MM.1S (cell line): Measurements from ENCODE around the gene SLC23A2.

Source experiments
- DNase-seq: peaks from one replicate; pipeline ENCODE4 v3.0.0-alpha.2; 2015
- H2AFZ ChIP-seq: fragments of 300-600 bp; sonication (generic); 2 replicates; pipeline ENCODE4 v1.6.0; 2016; ENCODE audit warnings: antibody characterized with exemption, low read length
- H3F3A ChIP-seq: fragments of 300-600 bp; sonication (generic); 2 replicates; pipeline ENCODE4 v1.6.1; 2016; ENCODE audit warnings: mild to moderate bottlenecking, antibody characterized with exemption, low read length, moderate library complexity, mixed read lengths; ENCODE audit not compliant: insufficient read depth
- H3K27ac ChIP-seq: fragments of 300-600 bp; sonication (generic); 2 replicates; pipeline ENCODE4 v1.5.1; 2016; ENCODE audit warnings: mild to moderate bottlenecking, low read length
- H3K27me3 ChIP-seq: fragments of 300-600 bp; sonication (generic); replicated peaks from 2 replicates; pipeline ENCODE4 v1.6.0; 2016; ENCODE audit warnings: low read length; ENCODE audit not compliant: insufficient read depth
- H3K36me3 ChIP-seq: fragments of 300-600 bp; sonication (generic); replicated peaks from 2 replicates; pipeline ENCODE4 v1.6.1; 2016; ENCODE audit warnings: mild to moderate bottlenecking, low read length, mixed read lengths; ENCODE audit not compliant: insufficient read depth
- H3K4me1 ChIP-seq: fragments of 300-600 bp; sonication (generic); 2 replicates; pipeline ENCODE4 v1.6.1; 2016; ENCODE audit warnings: low read length, mixed read lengths
- H3K4me2 ChIP-seq: fragments of 300-600 bp; sonication (generic); 2 replicates; pipeline ENCODE4 v1.6.0; 2016; ENCODE audit warnings: low read depth, low read length
- H3K4me3 ChIP-seq: fragments of 300-600 bp; sonication (generic); 2 replicates; pipeline ENCODE4 v1.5.1; 2016; ENCODE audit warnings: low read length, mixed read lengths
- H3K79me2 ChIP-seq: fragments of 300-600 bp; sonication (generic); 2 replicates; pipeline ENCODE4 v1.6.1; 2016; ENCODE audit warnings: mixed run types, low read length, mixed read lengths
- H3K9ac ChIP-seq: fragments of 300-600 bp; sonication (generic); 2 replicates; pipeline ENCODE4 v1.6.1; 2016; ENCODE audit warnings: low read length, mixed read lengths
- H3K9me2 ChIP-seq: fragments of 300-600 bp; sonication (generic); replicated peaks from 2 replicates; pipeline ENCODE4 v1.6.1; 2016; ENCODE audit warnings: mild to moderate bottlenecking, low read length, mixed read lengths; ENCODE audit not compliant: insufficient read depth
- H3K9me3 ChIP-seq: fragments of 300-600 bp; sonication (generic); replicated peaks from 2 replicates; pipeline ENCODE4 v1.6.1; 2016; ENCODE audit warnings: mild to moderate bottlenecking, low read length, mixed read lengths; ENCODE audit not compliant: insufficient read depth
- H4K20me1 ChIP-seq: fragments of 300-600 bp; sonication (generic); 2 replicates; pipeline ENCODE4 v1.6.1; 2016; ENCODE audit warnings: mild to moderate bottlenecking, low read length, moderate library complexity, mixed read lengths; ENCODE audit not compliant: insufficient read depth
- EZH2 ChIP-seq: fragments of 300-600 bp; sonication (generic); optimal IDR thresholded peaks from 2 replicates; pipeline ENCODE3; 2017; ENCODE audit warnings: low read depth, mild to moderate bottlenecking, antibody characterized with exemption, low read length, mixed read lengths
- EZH2phosphoT487 ChIP-seq: fragments of 300-600 bp; sonication (generic); IDR thresholded peaks from 2 replicates; pipeline ENCODE4 v1.6.1; 2018; ENCODE audit warnings: antibody characterized with exemption, low read length
- TF ChIP-seq, protein P1 (sequence below): fragments of 300-600 bp; sonication (generic); IDR thresholded peaks from 2 replicates; pipeline ENCODE4 v1.5.1; 2016; ENCODE audit warnings: antibody characterized with exemption, low read length, mixed read lengths

SLC23A2 gene

DNA sequence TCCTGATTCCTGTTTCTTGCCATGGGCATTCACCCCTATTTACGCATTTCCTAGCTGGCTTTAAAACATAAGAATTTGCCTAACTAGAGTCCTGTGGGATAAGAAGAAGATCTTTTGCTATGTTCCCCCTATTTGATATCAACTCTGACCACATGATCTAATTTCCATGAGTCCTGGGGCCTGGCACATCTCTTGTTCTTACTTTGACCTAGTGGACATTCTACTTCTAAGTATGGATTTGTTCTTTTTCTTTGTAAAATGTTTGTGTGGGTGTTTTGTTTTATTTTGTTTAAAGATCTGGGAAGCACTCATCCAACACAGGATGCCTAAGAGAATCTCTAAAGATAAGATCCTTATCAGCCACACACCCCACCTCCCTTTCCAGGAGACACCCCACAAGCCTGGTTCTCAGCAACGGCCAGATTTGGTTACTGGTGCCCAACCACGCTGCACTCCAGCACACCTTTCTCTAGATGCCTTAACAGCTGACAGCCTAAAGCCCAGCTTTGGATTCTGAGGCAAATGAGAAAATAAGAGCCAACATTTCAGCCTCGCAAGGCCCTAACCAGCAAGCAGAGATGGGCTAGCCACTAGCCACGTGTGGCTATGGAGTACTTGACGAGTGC is 74.7 kb downstream of the SLC23A2 start:
- H3K4me3 ChIP-seq: no peak overlapping the region
- no peaks in the 10 kb centered on the region for H3F3A ChIP-seq
- H3K4me1 ChIP-seq: no peaks in the 10 kb centered on the region
- no peaks in the 10 kb centered on the region for H3K27me3 ChIP-seq
- no peaks in the 10 kb centered on the region for H4K20me1 ChIP-seq
- no peak overlapping the region for H3K27ac ChIP-seq
- no peaks in the 10 kb centered on the region for H3K79me2 ChIP-seq
- TF ChIP-seq EZH2phosphoT487: no peak
- TF ChIP-seq, protein P1, sequence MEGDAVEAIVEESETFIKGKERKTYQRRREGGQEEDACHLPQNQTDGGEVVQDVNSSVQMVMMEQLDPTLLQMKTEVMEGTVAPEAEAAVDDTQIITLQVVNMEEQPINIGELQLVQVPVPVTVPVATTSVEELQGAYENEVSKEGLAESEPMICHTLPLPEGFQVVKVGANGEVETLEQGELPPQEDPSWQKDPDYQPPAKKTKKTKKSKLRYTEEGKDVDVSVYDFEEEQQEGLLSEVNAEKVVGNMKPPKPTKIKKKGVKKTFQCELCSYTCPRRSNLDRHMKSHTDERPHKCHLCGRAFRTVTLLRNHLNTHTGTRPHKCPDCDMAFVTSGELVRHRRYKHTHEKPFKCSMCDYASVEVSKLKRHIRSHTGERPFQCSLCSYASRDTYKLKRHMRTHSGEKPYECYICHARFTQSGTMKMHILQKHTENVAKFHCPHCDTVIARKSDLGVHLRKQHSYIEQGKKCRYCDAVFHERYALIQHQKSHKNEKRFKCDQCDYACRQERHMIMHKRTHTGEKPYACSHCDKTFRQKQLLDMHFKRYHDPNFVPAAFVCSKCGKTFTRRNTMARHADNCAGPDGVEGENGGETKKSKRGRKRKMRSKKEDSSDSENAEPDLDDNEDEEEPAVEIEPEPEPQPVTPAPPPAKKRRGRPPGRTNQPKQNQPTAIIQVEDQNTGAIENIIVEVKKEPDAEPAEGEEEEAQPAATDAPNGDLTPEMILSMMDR: no peak
- no peak overlapping the region for H2AFZ ChIP-seq
- no peaks in the 10 kb centered on the region for H3K9me3 ChIP-seq
- H3K4me2 ChIP-seq: no peak overlapping the region
- DNase-seq: no peak
- no peak overlapping the region for H3K9ac ChIP-seq
- no peaks in the 10 kb centered on the region for H3K36me3 ChIP-seq
- H3K9me2 ChIP-seq: no peaks in the 10 kb centered on the region

DNA sequence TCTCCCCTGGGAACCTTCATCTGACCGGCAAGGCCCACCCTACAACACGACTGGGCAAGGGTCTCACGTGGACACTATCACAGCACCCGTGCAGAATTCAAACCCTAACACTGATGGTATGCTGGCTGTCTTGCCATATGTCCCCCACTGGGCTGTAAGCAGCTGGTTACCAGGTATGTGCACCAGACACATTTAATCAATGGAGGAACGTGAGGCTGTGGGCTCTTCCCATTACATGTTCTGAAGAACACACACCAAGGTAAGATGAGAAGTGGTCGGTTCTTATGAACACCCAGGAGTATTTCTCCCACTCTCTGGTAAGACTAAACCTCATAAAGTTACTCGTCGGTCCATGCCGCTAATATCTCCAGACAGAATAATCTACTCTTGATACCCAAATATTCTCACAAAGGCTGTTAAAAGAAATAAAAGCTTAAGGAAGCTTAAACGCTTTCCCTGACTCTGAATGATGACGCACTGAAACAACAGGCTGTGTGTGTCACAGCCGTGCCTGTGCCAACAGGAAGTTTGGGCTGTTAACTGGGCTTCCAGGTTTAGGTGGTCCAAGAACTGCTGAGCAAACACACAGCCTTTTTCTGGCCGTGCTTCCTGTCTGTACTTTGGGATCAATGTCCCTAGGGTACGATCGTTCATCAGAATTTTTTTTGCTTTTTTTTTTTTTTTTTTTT is 75.3 kb downstream of the SLC23A2 start:
- H3K79me2 ChIP-seq: no peaks in the 10 kb centered on the region
- H2AFZ ChIP-seq: no peak overlapping the region
- H3K4me3 ChIP-seq: no peak overlapping the region
- H3K9me3 ChIP-seq: no peaks in the 10 kb centered on the region
- H3K4me1 ChIP-seq: no peaks in the 10 kb centered on the region
- no peak overlapping the region for H3K4me2 ChIP-seq
- DNase-seq: no peak
- H3K36me3 ChIP-seq: no peaks in the 10 kb centered on the region
- TF ChIP-seq, protein P1: no peak
- TF ChIP-seq EZH2 (no peak), EZH2phosphoT487 (no peak)
- no peak overlapping the region for H3K27ac ChIP-seq
- no peaks in the 10 kb centered on the region for H4K20me1 ChIP-seq
- H3K9me2 ChIP-seq: no peaks in the 10 kb centered on the region
- no peak overlapping the region for H3K9ac ChIP-seq
- no peaks in the 10 kb centered on the region for H3K27me3 ChIP-seq
- H3F3A ChIP-seq: no peaks in the 10 kb centered on the region

DNA sequence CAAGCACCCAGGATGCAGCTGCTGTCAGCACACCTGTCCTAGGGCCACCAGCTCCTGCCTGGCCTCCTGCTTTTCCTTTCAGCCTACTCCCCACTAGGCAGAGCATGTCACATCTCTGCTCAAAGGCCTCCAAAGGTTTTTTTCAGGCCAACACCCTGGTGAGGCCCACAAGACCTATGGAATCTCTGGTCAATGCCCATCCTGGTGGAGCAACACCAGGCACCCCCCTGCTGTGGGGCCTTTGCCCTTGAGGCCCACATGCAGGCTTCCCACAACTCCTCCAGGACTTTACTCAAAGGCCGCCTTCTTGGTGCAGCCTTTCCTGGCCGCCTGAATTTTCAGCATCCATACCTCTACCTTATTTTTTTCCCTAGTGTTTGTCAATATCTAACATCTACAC is 76.9 kb downstream of the SLC23A2 start:
- Histone ChIP-seq H3K79me2 (no peaks in the 10 kb centered on the region), H2AFZ (no peak overlapping the region)

More for the DNA sequence above, 76.9 kb downstream of the SLC23A2 start:
- H3K4me3 ChIP-seq: no peak overlapping the region
- no peak for DNase-seq
- no peaks in the 10 kb centered on the region for H4K20me1 ChIP-seq
- H3K9me2 ChIP-seq: no peaks in the 10 kb centered on the region
- TF ChIP-seq EZH2phosphoT487 (no peak), EZH2 (no peak)
- TF ChIP-seq, protein P1: no peak
- no peak overlapping the region for H3K4me2 ChIP-seq
- H3K4me1 ChIP-seq: peaks cover 3% of the 10 kb centered on the region
- peaks cover 2% of the 10 kb centered on the region; the same call in 1 of the 2 replicates for H3F3A ChIP-seq
- H3K9ac ChIP-seq: no peak overlapping the region
- no peak overlapping the region for H3K27ac ChIP-seq
- H3K27me3 ChIP-seq: no peaks in the 10 kb centered on the region
- H3K36me3 ChIP-seq: no peaks in the 10 kb centered on the region
- H3K9me3 ChIP-seq: no peaks in the 10 kb centered on the region
